WTC11 (cell line): Measurements from ENCODE around the gene NMT2. TPM values are rescaled to one million over a fixed set of nuclear protein-coding genes. Genes with fewer than 3 reads are reported as not detected.

Experiments
- ATAC-seq: fragments of 200-7000 bp; cut with Tn5 transposase; 2 replicates; pipeline ENCODE4 v1.10.0; 2021; ENCODE audit warnings: mild to moderate bottlenecking, moderate library complexity
- CTCF ChIA-PET: fragments of 300-600 bp; sonication (Branson Sonifier 250); formaldehyde crosslinking; loops from one replicate; lab custom pipeline; 2021; ENCODE audit warnings: antibody characterized with exemption; lab: Charles Lee
- POLR2A ChIA-PET: fragments of 350-600 bp; sonication (Branson Sonifier 250); formaldehyde crosslinking; loops from one replicate; lab custom pipeline; 2021; ENCODE audit warnings: antibody characterized with exemption; lab: Charles Lee
- DNase-seq: peaks from one replicate; pipeline ENCODE4 v3.0.0; 2021; ENCODE audit warnings: low spot score
- H3K27ac Mint-ChIP-seq: 2 replicates; pipeline ENCODE4 v1.8.0; 2021; ENCODE audit warnings: mixed read lengths
- H3K27me3 Mint-ChIP-seq: 2 replicates; pipeline ENCODE4 v1.8.0; 2021; ENCODE audit warnings: low read depth, mild to moderate bottlenecking, moderate library complexity, mixed read lengths
- H3K36me3 Mint-ChIP-seq: 2 replicates; pipeline ENCODE4 v1.8.0; 2021; ENCODE audit warnings: mixed read lengths
- H3K4me1 Mint-ChIP-seq: 2 replicates; pipeline ENCODE4 v1.8.0; 2022; ENCODE audit warnings: mixed read lengths
- H3K4me3 Mint-ChIP-seq: 2 replicates; pipeline ENCODE4 v1.8.0; 2021; ENCODE audit warnings: mild to moderate bottlenecking, moderate library complexity, mixed read lengths
- H3K9me3 Mint-ChIP-seq: 2 replicates; pipeline ENCODE4 v1.8.0; 2021; ENCODE audit warnings: mixed read lengths
- ARID4B ChIP-seq: sonication (generic); formaldehyde crosslinking; IDR thresholded peaks from 2 replicates; pipeline ENCODE4 v1.8.0; 2023; ENCODE audit warnings: missing genetic modification reagents, mild to moderate bottlenecking, borderline replicate concordance
- ATF3 ChIP-seq: sonication (generic); formaldehyde crosslinking; conservative IDR thresholded peaks from 2 replicates; pipeline ENCODE4 v1.8.1; 2022; ENCODE audit warnings: mild to moderate bottlenecking, missing genetic modification reagents
- ATF6 ChIP-seq: sonication (generic); formaldehyde crosslinking; IDR thresholded peaks from 2 replicates; pipeline ENCODE4 v1.8.1; 2023; ENCODE audit warnings: mild to moderate bottlenecking, missing genetic modification reagents
- CREM ChIP-seq: sonication (generic); formaldehyde crosslinking; IDR thresholded peaks from 2 replicates; pipeline ENCODE4 v1.8.1; 2022; ENCODE audit warnings: mild to moderate bottlenecking, missing genetic modification reagents, moderate library complexity
- GRHL2 ChIP-seq: fragments of 250-450 bp; sonication (Bioruptor Pico); IDR thresholded peaks from 2 replicates; pipeline ENCODE4 v1.8.0; 2022; ENCODE audit warnings: mild to moderate bottlenecking, moderate library complexity; ENCODE audit not compliant: insufficient replicate concordance, severe bottlenecking
- JAZF1 ChIP-seq: fragments of 250-450 bp; sonication (Bioruptor Pico); IDR thresholded peaks from 2 replicates; pipeline ENCODE4 v1.9.0; 2021; ENCODE audit warnings: moderate library complexity, mild to moderate bottlenecking, inconsistent platforms
- MYBL2 ChIP-seq: sonication (generic); formaldehyde crosslinking; IDR thresholded peaks from 2 replicates; pipeline ENCODE4 v1.8.1; 2023; ENCODE audit warnings: mild to moderate bottlenecking, moderate library complexity, missing genetic modification reagents
- NR2C2 ChIP-seq: sonication (generic); formaldehyde crosslinking; IDR thresholded peaks from 2 replicates; pipeline ENCODE4 v1.8.0; 2022; ENCODE audit warnings: mild to moderate bottlenecking, missing genetic modification reagents
- NR3C1 ChIP-seq: sonication (generic); formaldehyde crosslinking; conservative IDR thresholded peaks from 2 replicates; pipeline ENCODE4 v1.8.1; 2023; ENCODE audit warnings: low read depth, mild to moderate bottlenecking, missing genetic modification reagents
- OVOL2 ChIP-seq: fragments of 250-450 bp; sonication (Bioruptor Pico); IDR thresholded peaks from 2 replicates; pipeline ENCODE4 v1.9.0; 2021; ENCODE audit warnings: mild to moderate bottlenecking, borderline replicate concordance
- PRDM15 ChIP-seq: sonication (generic); formaldehyde crosslinking; IDR thresholded peaks from 2 replicates; pipeline ENCODE4 v1.8.0; 2022; ENCODE audit warnings: missing genetic modification reagents
- PREB ChIP-seq: sonication (generic); formaldehyde crosslinking; IDR thresholded peaks from 2 replicates; pipeline ENCODE4 v1.8.1; 2022; ENCODE audit warnings: mild to moderate bottlenecking, missing genetic modification reagents, moderate library complexity, borderline replicate concordance
- SMAD4 ChIP-seq: sonication (generic); formaldehyde crosslinking; IDR thresholded peaks from 2 replicates; pipeline ENCODE4 v1.8.0; 2022; ENCODE audit warnings: mild to moderate bottlenecking, missing genetic modification reagents
- TEAD1 ChIP-seq: sonication (generic); formaldehyde crosslinking; IDR thresholded peaks from 2 replicates; pipeline ENCODE4 v1.8.0; 2022; ENCODE audit warnings: mild to moderate bottlenecking, missing genetic modification reagents
- ZBTB43 ChIP-seq: sonication (generic); formaldehyde crosslinking; IDR thresholded peaks from 2 replicates; pipeline ENCODE4 v1.8.1; 2023; ENCODE audit warnings: mild to moderate bottlenecking, missing genetic modification reagents
- ZMAT4 ChIP-seq: fragments of 250-450 bp; sonication (Bioruptor Pico); IDR thresholded peaks from 2 replicates; pipeline ENCODE4 v1.9.0; 2021; ENCODE audit warnings: mild to moderate bottlenecking
- ZNF121 ChIP-seq: sonication (generic); formaldehyde crosslinking; IDR thresholded peaks from 2 replicates; pipeline ENCODE4 v1.8.0; 2023; ENCODE audit warnings: missing genetic modification reagents
- total RNA-seq: library from RNA; stranded (reverse); gene quantifications from 3 replicates; pipeline ENCODE4 v1.2.3, GENCODE V29; 2021

The NMT2 gene
- total RNA-seq, 1 experiment from 2014 or later: 11.7 TPM

- no peak for DNase-seq
- no peak overlapping the region for H3K4me3 Mint-ChIP-seq
- H3K27ac Mint-ChIP-seq: no peak overlapping the region
- no peak for TF ChIP-seq NR2C2 (CRISPR knock-in tag)
- no peak for TF ChIP-seq ARID4B (CRISPR knock-in tag)
- no peak for TF ChIP-seq CREM (CRISPR knock-in tag)
- no peak for TF ChIP-seq PREB (CRISPR knock-in tag)
- no peak for TF ChIP-seq GRHL2 (CRISPR knock-in tag)
- no peak for TF ChIP-seq ATF6
- TF ChIP-seq NR3C1 (CRISPR knock-in tag): no peak
- no peak for TF ChIP-seq ZBTB43 (CRISPR knock-in tag)
- TF ChIP-seq, all 79 proteins: peak for 0
- POLR2A ChIA-PET: no interaction called here
- ATAC-seq: peak; percentile 63
- no peaks in the 10 kb centered on the region for H3K27me3 Mint-ChIP-seq
- CTCF ChIA-PET: no interaction called here
- H3K4me1 Mint-ChIP-seq: peaks cover 16% of the 10 kb centered on the region
- no peaks in the 10 kb centered on the region for H3K9me3 Mint-ChIP-seq
- H3K36me3 Mint-ChIP-seq: no peaks in the 10 kb centered on the region
Observed at GRCh38 chr10:15200626-15201025, 32.1 kb upstream of the NMT2 start.

GRCh38 chr10:15197911-15198310 lies 29.4 kb upstream of the NMT2 start:
- CTCF ChIA-PET: no interaction called here
- Mint-ChIP-seq H3K4me1 (peaks cover 12% of the 10 kb centered on the region), H3K27me3 (no peaks in the 10 kb centered on the region), H3K36me3 (no peaks in the 10 kb centered on the region), H3K27ac (no peak overlapping the region), H3K9me3 (no peaks in the 10 kb centered on the region)
- no peak for DNase-seq
- no peak for TF ChIP-seq JAZF1 (CRISPR knock-in tag)
- TF ChIP-seq PRDM15 (CRISPR knock-in tag): no peak
- TF ChIP-seq TEAD1 (CRISPR knock-in tag): no peak
- no peak for TF ChIP-seq NR3C1 (CRISPR knock-in tag)
- TF ChIP-seq ATF3 (CRISPR knock-in tag): no peak
- no peak for TF ChIP-seq GRHL2 (CRISPR knock-in tag)
- TF ChIP-seq MYBL2 (CRISPR knock-in tag): no peak
- TF ChIP-seq ZBTB43 (CRISPR knock-in tag): no peak
- TF ChIP-seq ZNF121 (CRISPR knock-in tag): no peak
- no peak for TF ChIP-seq OVOL2 (CRISPR knock-in tag)
- no peak for TF ChIP-seq ZMAT4 (CRISPR knock-in tag)
- no peak for TF ChIP-seq SMAD4 (CRISPR knock-in tag)
- no peak for TF ChIP-seq NR2C2 (CRISPR knock-in tag)
- TF ChIP-seq, all 79 proteins: peak for 0
- POLR2A ChIA-PET: no interaction called here
- H3K4me3 Mint-ChIP-seq: no peak overlapping the region
- no peak for ATAC-seq
